HFFc6 (cell line): Measurements from ENCODE around the gene ANKH. TPM values are rescaled to one million over a fixed set of nuclear protein-coding genes. Genes with fewer than 3 reads are reported as not detected.
A peak's percentile ranks its signal among the peaks of the same experiment; 100 is the strongest.

Experiments
- DNase-seq: peaks from one replicate; pipeline ENCODE4 v3.0.0-alpha.2; 2018
- H3K27ac Mint-ChIP-seq: 2 replicates; pipeline ENCODE4 v1.8.0; 2020; ENCODE audit warnings: mild to moderate bottlenecking, mixed read lengths
- H3K27me3 Mint-ChIP-seq: 2 replicates; pipeline ENCODE4 v1.8.0; 2021; ENCODE audit warnings: mild to moderate bottlenecking, moderate library complexity, mixed read lengths; ENCODE audit not compliant: insufficient read depth
- H3K36me3 Mint-ChIP-seq: 2 replicates; pipeline ENCODE4 v1.8.0; 2021; ENCODE audit warnings: low read depth, mixed read lengths
- H3K4me1 Mint-ChIP-seq: 2 replicates; pipeline ENCODE4 v1.8.0; 2020; ENCODE audit warnings: low read depth, mixed read lengths
- H3K4me3 Mint-ChIP-seq: 2 replicates; pipeline ENCODE4 v1.8.0; 2020; ENCODE audit warnings: mild to moderate bottlenecking, moderate library complexity, mixed read lengths
- H3K9me3 Mint-ChIP-seq: 2 replicates; pipeline ENCODE4 v1.8.0; 2020; ENCODE audit warnings: mild to moderate bottlenecking, mixed read lengths
- CTCF ChIP-seq: fragments of 200-600 bp; sonication (generic); IDR thresholded peaks from 2 replicates; pipeline ENCODE4 v1.5.0; 2021; ENCODE audit warnings: antibody characterized with exemption, mild to moderate bottlenecking
- total RNA-seq, 6 experiments: library from RNA; stranded (reverse); fragmentation: NEBNext Ultra II Directional; extraction: Animal tissue kit (Norgen Biotek cat#: 25700); gene quantifications; 2 replicates in 1 of 6; 3 replicates in 5 of 6; pipeline ENCODE4 v1.2.3, GENCODE V29; 2021

Gene ANKH
- total RNA-seq, 6 experiments from 2014 or later, result 32.5 to 35.7 (median 33.0) TPM

- TF ChIP-seq CTCF, result no peak
- Mint-ChIP-seq H3K9me3 (no peaks in the 10 kb centered on the region), H3K27me3 (no peaks in the 10 kb centered on the region), H3K36me3 (no peaks in the 10 kb centered on the region; the same call in 1 of the 2 replicates), H3K4me1 (peaks cover 70% of the 10 kb centered on the region), H3K4me3 (peak within 1 kb of the TSS; percentile 99), H3K27ac (peak within 1 kb of the TSS; percentile 95)
- DNase-seq, result peak; percentile 80
Measured at GRCh38 chr5:14664270-14665100, 207.1 kb downstream of the ANKH start, which contains the start of gene OTULIN. OTULIN (plus strand) TSS chr5:14664718; CDS start chr5:14664826, 108 bp downstream.

- no peak for DNase-seq
- TF ChIP-seq CTCF, result no peak
- Mint-ChIP-seq H3K36me3 (no peaks in the 10 kb centered on the region; the same call in 1 of the 2 replicates), H3K27me3 (no peaks in the 10 kb centered on the region), H3K27ac (peak overlapping the region; percentile 95), H3K9me3 (no peaks in the 10 kb centered on the region), H3K4me1 (peaks cover 70% of the 10 kb centered on the region), H3K4me3 (peak overlapping the region; percentile 93)
Measured at GRCh38 chr5:14663734-14664269, 207.8 kb downstream of the ANKH start.

- H3K4me3 Mint-ChIP-seq, result peak overlapping the region; percentile 93; the same call in 1 of the 2 replicates
- no peaks in the 10 kb centered on the region; the same call in 1 of the 2 replicates for H3K36me3 Mint-ChIP-seq
- H3K4me1 Mint-ChIP-seq, result peaks cover 62% of the 10 kb centered on the region
- H3K9me3 Mint-ChIP-seq, result no peaks in the 10 kb centered on the region
- no peak for DNase-seq
- TF ChIP-seq CTCF, result no peak
- no peak overlapping the region for H3K27ac Mint-ChIP-seq
- no peaks in the 10 kb centered on the region for H3K27me3 Mint-ChIP-seq
Measured at GRCh38 chr5:14662721-14663260, 208.8 kb downstream of the ANKH start.

GRCh38 chr5:14660833-14661232 lies 210.7 kb downstream of the ANKH start:
- Mint-ChIP-seq H3K4me3 (peak overlapping the region; percentile 45), H3K36me3 (no peaks in the 10 kb centered on the region; the same call in 1 of the 2 replicates), H3K4me1 (peaks cover 44% of the 10 kb centered on the region), H3K27me3 (no peaks in the 10 kb centered on the region), H3K9me3 (no peaks in the 10 kb centered on the region), H3K27ac (peak overlapping the region; percentile 60)
- TF ChIP-seq CTCF, result no peak
- DNase-seq, result no peak

- DNase-seq, result peak; percentile 74
- no peak for TF ChIP-seq CTCF
- Mint-ChIP-seq H3K27ac (peak overlapping the region; percentile 58), H3K9me3 (no peaks in the 10 kb centered on the region), H3K4me3 (peak overlapping the region; percentile 33; the same call in 1 of the 2 replicates), H3K4me1 (peaks cover 36% of the 10 kb centered on the region), H3K27me3 (no peaks in the 10 kb centered on the region), H3K36me3 (no peaks in the 10 kb centered on the region)
Measured at GRCh38 chr5:14659821-14660607, 211.6 kb downstream of the ANKH start.
